NCI-H526 treated with DMSO at 0.1 percent for 48 hours (cell line): ENCODE measurements around the gene DAGLB.
"Not testable (repeated sequence)": the region's sequence is repeated elsewhere in the genome, so short reads cannot be mapped to it uniquely, and the experiment has no call there.

Source experiments
- DNase-seq: peaks from one replicate; lab custom pipeline; 2025; lab: John Stamatoyannopoulos, UW

Gene DAGLB

GRCh38 chr7:6398943-6399342 is 48.8 kb downstream of the DAGLB start:
- no peak for DNase-seq

DNA sequence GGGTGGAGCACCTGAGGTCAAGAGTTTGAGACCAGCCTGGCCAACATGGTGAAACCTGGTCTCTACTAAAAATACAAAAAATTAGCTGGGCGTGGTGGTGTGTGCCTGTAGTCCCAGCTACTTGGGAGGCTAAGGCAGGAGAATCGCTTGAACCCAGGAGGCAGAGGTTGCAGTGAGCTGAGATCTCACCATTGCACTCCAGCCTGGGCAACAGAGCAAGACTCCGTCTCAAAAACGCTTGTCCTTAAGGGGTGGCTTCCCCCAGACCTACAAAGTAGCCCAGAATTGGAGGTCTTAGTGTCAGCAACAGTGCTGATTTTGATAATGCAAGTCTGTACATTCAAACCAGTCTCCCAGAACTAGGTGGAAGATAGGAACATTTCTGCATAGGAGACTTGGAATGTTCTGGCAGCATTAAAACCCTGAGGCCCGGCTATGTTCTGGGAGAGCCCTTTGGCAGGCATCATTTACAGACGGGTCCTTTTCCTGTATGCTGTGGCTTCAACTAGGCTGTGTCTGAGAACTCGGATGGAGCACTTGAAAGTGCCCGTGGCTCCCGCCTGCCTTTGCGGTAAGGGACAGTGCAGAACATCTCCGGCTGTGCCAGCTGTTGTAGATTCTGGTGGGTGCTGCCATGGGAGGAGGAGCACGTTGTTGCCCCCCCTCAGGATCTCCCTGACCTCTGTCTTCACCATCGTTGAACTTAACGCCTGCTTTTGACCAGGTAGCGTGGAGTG is 49.8 kb downstream of the DAGLB start:
- not testable (repeated sequence) for DNase-seq

DNA sequence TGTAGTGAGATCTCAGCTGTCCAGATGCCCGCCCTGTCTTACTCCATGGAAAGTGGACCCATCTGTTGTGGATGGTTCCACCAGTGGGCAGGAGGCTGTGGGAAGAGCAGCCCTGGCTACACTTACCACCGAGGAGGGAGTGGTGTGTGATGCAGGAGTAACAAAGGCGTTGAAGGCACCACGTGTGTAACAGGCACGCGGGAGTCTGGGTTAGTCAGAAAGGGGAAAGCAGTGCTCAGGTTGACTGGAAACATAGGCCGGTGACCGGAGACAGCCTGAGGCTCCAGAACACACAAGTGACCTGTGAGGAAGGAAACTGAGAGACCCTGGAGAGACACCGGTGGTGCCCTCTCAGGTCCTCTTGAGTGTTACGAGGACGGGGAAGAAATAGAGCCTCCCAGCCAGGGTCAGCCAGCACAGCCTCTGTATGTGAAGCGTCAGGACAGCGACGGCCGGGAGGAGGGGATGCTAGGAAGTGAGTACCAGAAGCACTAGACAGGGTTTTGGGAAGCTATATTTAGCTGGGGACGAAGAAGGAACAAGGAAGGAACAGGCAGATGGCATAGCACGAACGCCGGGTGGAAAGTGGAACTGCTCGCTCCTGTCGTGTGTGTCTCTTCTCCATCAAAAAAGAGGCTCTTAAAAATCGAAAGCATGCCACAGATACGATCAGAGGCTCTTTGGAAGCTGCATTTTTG is 51.7 kb downstream of the DAGLB start:
- DNase-seq: no peak

DNA sequence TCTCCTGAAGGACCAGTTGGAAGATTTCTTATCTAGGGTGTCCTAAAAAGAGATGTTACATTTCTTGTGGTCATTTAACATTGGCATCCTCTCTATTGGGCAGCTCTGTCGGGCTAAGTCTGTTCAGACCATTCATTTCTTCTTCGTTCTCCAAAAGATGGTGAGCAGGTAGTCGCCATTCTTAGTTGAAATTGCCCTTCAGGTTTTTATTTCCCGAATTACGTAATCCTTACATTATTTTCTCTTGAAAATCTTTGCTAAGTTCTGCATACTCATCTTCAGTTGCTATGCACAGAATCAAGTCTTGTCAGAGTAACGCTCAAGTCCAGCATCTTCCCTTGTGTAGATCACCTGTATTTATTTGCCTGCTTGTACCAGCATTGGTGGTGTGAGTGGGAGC is 53.6 kb downstream of the DAGLB start:
- no peak for DNase-seq

DNA sequence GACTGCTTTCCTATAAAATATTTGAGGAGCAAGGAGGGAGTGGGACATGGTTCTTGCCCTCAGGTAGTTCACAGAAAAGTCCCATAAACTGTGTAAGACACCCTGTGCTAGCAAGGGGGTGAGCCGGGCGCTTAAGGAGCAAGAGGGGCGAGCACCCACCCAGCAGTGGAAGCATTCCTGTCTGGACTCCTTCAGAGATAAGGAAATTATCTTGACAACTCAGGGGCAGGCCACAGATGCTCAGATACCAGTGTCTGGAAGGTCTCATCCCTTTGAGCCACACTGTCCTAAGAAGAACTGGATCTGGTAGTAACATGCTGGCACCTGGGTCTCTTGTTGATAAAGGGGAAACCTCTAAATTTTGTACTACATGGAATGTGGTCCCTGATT is 54.1 kb downstream of the DAGLB start:
- DNase-seq: no peak

DNA sequence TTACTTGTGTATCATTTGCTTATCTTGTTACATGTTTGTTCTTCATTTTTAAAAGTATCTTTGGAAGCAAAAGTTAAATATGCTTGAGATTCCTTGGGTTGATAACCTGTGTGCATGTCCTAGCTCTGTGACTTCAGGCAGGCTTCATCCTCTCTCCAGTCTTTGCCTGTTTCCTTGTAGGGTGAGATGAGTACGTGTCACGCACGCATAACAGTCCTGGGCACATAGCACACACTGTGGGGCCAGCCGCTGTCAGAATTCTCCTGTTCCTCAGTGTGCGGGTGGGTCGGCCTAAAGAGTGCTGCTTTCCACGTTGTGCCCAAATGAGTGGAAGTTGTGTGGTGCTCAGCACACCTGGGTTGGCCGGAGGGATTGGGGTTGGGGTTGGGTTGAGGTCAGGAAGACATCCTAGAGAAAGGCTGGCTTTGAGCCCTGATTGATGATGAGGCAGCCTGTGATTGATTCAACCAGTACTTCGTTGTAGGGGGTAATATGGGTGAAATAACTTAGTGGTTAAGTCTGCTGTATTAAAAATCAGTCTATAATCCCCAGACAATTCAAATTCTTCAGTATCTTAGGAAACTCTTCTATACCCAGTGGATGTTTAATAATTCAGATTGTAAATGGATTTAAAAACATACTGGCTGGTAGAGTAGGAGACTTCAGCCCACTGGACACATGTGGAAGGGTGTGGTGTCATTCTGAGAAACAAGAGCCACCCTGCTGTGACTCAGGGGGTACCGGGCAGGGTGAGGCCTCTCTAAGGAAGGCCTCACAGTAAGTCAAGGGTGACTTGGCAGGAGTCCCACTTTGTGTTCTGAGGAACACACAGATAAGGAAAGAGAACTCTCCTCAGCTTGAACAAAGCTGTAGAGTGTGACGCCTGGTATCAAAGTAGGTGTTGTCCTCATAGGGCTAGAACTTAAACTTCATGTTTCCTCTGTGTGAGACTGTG is 54.8 kb downstream of the DAGLB start:
- no peak for DNase-seq

- DNase-seq: no peak
Measured at GRCh38 chr7:6389728-6390127, 58.0 kb downstream of the DAGLB start.

GRCh38 chr7:6387734-6388294 is 59.9 kb downstream of the DAGLB start:
- DNase-seq: no peak

DNA sequence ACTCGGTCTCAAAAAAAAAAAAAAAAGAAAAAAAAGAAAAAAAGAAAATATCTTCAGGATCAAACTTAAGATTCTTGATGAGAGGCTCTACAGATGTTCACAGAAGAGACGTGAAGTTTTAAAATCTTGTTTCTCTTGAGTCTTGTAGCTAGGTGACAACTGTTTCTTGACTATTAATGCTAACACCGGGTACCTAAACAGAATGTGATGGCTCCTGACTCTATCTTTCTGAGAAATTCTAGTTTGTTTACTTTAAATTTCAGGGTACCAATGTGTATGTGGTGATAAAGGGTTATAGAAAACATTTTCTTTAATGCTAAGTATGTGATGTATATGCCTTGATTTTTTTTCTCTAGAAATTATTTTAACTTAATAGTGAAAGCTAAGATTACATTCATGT is 61.0 kb downstream of the DAGLB start:
- DNase-seq: no peak

GRCh38 chr7:6385909-6386560 is 61.7 kb downstream of the DAGLB start:
- DNase-seq: no peak

GRCh38 chr7:6385110-6385781 is 62.5 kb downstream of the DAGLB start:
- DNase-seq: no peak

DNA sequence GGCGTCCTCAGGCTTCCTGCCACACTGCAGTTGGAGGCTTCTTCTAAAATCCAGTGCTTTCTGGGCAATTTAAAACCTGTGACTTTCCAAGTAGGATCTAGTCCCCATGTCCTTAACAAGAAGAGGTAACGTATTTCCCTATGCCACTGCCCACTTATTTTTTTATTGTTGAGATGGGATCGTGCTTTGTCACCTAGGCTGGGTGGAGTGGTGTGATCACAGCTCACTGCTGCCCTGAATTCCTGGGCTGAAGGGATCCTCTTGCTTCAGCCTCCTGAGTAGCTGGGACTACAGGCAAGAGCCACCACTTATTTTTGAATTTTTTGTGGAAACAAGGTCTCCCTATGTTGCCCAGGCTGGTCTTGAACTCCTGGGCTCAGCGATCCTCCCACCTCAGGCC is 63.4 kb downstream of the DAGLB start:
- DNase-seq: no peak

GRCh38 chr7:6382817-6383216 is 64.9 kb downstream of the DAGLB start:
- no peak for DNase-seq

DNA sequence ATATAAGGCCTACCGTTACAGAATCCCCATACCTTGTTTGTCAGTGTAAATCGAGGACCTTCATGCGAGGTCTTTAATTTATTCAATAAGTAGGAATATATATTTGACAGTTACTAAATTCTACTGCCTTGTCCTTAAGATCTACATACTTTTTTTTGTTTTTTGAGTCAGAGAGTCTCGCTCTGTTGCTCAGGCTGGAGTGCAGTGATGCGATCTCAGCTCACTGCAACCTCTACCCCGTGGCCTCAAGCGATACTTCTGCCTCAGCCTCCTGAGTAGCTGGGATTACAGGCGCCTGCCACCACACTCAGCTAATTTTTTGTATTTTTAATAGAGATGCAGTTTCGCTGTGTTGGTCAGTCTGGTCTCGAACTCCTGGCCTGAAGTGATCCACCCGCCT is 65.9 kb downstream of the DAGLB start:
- not testable (repeated sequence) for DNase-seq

- no peak for DNase-seq
Measured at GRCh38 chr7:6380310-6381095, 67.3 kb downstream of the DAGLB start.

- DNase-seq: no peak
Measured at GRCh38 chr7:6379886-6380285, 67.9 kb downstream of the DAGLB start.

GRCh38 chr7:6378556-6378955 is 69.2 kb downstream of the DAGLB start:
- DNase-seq: not testable (repeated sequence)

DNA sequence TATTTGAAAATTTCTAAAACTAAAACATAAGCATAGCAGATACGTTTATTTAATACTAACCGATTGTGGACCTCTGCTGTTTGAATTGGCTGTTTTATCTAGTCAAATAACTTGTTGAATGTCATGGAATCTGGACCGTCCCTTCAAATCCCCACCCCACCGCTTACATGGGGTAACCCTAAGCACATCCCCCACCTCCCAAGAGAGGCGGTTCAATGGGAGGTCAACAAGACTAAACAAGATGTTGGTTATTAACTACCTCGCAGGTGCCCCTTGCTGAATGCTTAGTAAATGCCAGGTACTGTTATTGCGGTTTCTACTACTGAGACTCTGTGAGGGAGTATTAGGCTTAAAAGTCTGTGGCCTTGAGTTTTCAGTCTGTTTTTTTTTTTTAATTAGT is 70.9 kb downstream of the DAGLB start:
- no peak for DNase-seq

GRCh38 chr7:6375348-6376101 is 72.2 kb downstream of the DAGLB start:
- DNase-seq: no peak
